HFFc6 (cell line): Measurements from ENCODE around the gene GAD2. TPM values are rescaled to one million over a fixed set of nuclear protein-coding genes. Genes with fewer than 3 reads are reported as not detected.

Experiments used
- DNase-seq: peaks from one replicate; pipeline ENCODE4 v3.0.0-alpha.2; 2018
- H3K27ac Mint-ChIP-seq: 2 replicates; pipeline ENCODE4 v1.8.0; 2020; ENCODE audit warnings: mild to moderate bottlenecking, mixed read lengths
- H3K27me3 Mint-ChIP-seq: 2 replicates; pipeline ENCODE4 v1.8.0; 2021; ENCODE audit warnings: mild to moderate bottlenecking, moderate library complexity, mixed read lengths; ENCODE audit not compliant: insufficient read depth
- H3K36me3 Mint-ChIP-seq: 2 replicates; pipeline ENCODE4 v1.8.0; 2021; ENCODE audit warnings: low read depth, mixed read lengths
- H3K4me1 Mint-ChIP-seq: 2 replicates; pipeline ENCODE4 v1.8.0; 2020; ENCODE audit warnings: low read depth, mixed read lengths
- H3K4me3 Mint-ChIP-seq: 2 replicates; pipeline ENCODE4 v1.8.0; 2020; ENCODE audit warnings: mild to moderate bottlenecking, moderate library complexity, mixed read lengths
- H3K9me3 Mint-ChIP-seq: 2 replicates; pipeline ENCODE4 v1.8.0; 2020; ENCODE audit warnings: mild to moderate bottlenecking, mixed read lengths
- CTCF ChIP-seq: fragments of 200-600 bp; sonication (generic); IDR thresholded peaks from 2 replicates; pipeline ENCODE4 v1.5.0; 2021; ENCODE audit warnings: antibody characterized with exemption, mild to moderate bottlenecking
- total RNA-seq, 6 experiments: library from RNA; stranded (reverse); fragmentation: NEBNext Ultra II Directional; extraction: Animal tissue kit (Norgen Biotek cat#: 25700); gene quantifications; 2 replicates in 1 of 6; 3 replicates in 5 of 6; pipeline ENCODE4 v1.2.3, GENCODE V29; 2021

The GAD2 gene
- total RNA-seq, 6 experiments from 2014 or later, result not detected

DNA sequence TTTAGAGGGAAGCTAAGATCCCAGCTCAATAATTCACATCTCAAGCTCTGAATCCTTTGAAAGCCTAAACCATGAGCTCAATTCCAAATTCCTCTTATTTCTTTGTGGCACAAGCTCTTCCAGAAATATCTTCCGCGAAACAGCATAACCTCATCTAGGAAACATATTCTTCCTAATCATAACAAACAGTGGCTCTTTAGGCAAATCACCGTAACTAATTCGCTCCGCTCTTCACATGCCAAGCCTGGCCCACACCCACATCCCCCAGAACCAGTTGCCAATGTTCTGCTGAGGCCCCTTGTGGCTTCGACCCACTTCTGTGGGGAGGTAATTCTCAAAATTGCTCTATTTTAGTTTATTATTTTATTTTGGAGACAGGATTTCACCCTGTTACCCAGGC is 19.2 kb downstream of the GAD2 start:
- peaks cover 3% of the 10 kb centered on the region for H3K27me3 Mint-ChIP-seq
- no peak for TF ChIP-seq CTCF
- H3K4me3 Mint-ChIP-seq, result no peak overlapping the region
- H3K27ac Mint-ChIP-seq, result no peak overlapping the region
- H3K36me3 Mint-ChIP-seq, result no peaks in the 10 kb centered on the region
- DNase-seq, result no peak
- no peaks in the 10 kb centered on the region for H3K4me1 Mint-ChIP-seq
- H3K9me3 Mint-ChIP-seq, result peaks cover 7% of the 10 kb centered on the region; the same call in 1 of the 2 replicates

DNA sequence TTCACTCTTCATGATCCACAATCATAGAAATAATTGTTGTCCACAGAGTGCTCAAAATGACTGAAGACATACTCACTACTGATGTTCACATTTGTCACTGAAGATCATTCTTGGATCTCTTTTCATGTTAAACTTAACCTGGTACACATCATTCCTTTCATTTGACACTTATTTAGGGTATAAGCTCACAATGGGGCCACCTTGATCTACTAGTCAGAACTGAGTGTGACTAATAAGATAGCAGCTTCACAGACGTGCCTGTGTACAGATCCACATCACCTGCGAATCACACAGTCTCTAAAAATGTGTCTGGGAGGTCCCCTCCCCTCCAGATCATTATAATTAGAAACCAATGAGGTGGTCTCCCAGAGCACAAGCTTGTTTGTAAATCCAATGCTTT is 21.8 kb downstream of the GAD2 start:
- no peaks in the 10 kb centered on the region for H3K36me3 Mint-ChIP-seq
- no peak overlapping the region for H3K27ac Mint-ChIP-seq
- no peak for DNase-seq
- H3K4me3 Mint-ChIP-seq, result no peak overlapping the region
- no peaks in the 10 kb centered on the region; the same call in 1 of the 2 replicates for H3K27me3 Mint-ChIP-seq
- H3K9me3 Mint-ChIP-seq, result no peaks in the 10 kb centered on the region; the same call in 1 of the 2 replicates
- H3K4me1 Mint-ChIP-seq, result no peaks in the 10 kb centered on the region
- no peak for TF ChIP-seq CTCF

GRCh38 chr10:26242706-26243350 is 26.3 kb downstream of the GAD2 start:
- Mint-ChIP-seq H3K9me3 (peaks cover 8% of the 10 kb centered on the region; the same call in 1 of the 2 replicates), H3K27ac (no peak overlapping the region), H3K4me3 (no peak overlapping the region), H3K4me1 (no peaks in the 10 kb centered on the region), H3K27me3 (no peaks in the 10 kb centered on the region), H3K36me3 (no peaks in the 10 kb centered on the region)
- DNase-seq, result no peak
- TF ChIP-seq CTCF, result no peak

DNA sequence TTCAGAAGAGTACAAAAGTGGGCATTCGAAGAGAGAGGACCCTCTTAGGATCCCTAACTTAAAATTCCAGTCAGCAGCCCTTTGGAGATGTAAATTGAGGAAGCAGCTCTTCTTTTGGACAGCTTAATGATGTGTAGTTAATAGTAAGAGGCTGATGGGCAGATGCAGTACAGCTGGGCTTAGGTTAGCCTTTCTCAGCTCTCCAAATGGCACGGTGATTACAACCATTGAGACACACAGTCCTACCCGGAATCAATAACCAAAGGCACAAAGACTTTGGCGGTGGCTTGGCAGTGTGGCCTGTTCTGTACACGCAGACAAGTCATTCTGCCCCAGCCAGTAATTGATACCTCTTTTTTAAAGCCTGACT is 26.8 kb downstream of the GAD2 start:
- no peaks in the 10 kb centered on the region for H3K27me3 Mint-ChIP-seq
- no peak for TF ChIP-seq CTCF
- no peak overlapping the region for H3K4me3 Mint-ChIP-seq
- DNase-seq, result no peak
- H3K4me1 Mint-ChIP-seq, result no peaks in the 10 kb centered on the region
- no peak overlapping the region for H3K27ac Mint-ChIP-seq
- peaks cover 8% of the 10 kb centered on the region; the same call in 1 of the 2 replicates for H3K9me3 Mint-ChIP-seq
- no peaks in the 10 kb centered on the region for H3K36me3 Mint-ChIP-seq

DNA sequence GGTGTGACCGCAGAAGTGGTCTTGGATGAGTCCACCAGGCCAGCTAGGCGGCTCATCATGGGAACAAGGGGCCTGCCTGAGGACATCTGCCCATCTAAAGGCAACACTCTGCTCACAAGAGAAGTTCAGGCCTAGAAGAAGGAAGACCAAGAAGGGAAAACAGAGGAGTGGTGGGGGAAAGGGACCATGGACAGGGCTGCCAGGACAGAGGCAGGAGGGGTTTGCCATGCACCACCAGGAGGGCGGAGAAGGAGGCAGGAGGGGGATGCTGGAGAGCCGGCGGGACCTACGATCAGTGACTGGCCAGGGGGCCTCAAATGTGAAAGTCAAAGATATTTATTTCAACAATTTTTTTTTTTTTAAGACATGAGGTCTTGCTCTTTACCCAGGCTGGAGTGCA is 33.1 kb downstream of the GAD2 start:
- Mint-ChIP-seq H3K27me3 (peaks cover 1% of the 10 kb centered on the region; the same call in 1 of the 2 replicates), H3K27ac (no peak overlapping the region), H3K4me1 (no peaks in the 10 kb centered on the region), H3K9me3 (peaks cover 13% of the 10 kb centered on the region; the same call in 1 of the 2 replicates), H3K36me3 (no peaks in the 10 kb centered on the region), H3K4me3 (no peak overlapping the region)
- DNase-seq, result no peak
- no peak for TF ChIP-seq CTCF
